ENCODE data around the gene PAQR8.
A peak's percentile ranks its signal among the peaks of the same experiment; 100 is the strongest.

The PAQR8 gene

DNA sequence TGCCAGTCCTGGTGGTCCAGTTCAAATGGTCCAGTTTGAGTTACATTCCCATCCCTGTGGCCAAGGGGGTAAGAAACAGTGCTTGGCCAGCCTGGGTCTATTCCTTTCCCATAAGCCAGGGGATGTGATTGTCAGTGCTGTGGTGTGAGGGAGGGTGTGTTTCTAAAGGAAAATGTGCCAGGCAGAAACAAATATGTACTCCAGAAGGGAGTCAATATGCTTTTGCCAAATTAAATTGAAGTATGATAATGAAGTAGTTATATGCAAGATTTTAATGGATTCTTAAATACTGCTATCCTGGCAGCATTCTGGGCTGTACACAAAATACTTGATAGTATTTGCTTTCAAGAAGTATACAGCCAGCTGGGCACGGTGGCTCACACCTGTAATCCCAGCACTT, 16.6 kb upstream of the PAQR8 start:
- no peak for DNase-seq (ENCODE audit: low read depth, low spot score)
- no peak overlapping the region for H3K27ac ChIP-seq

DNA sequence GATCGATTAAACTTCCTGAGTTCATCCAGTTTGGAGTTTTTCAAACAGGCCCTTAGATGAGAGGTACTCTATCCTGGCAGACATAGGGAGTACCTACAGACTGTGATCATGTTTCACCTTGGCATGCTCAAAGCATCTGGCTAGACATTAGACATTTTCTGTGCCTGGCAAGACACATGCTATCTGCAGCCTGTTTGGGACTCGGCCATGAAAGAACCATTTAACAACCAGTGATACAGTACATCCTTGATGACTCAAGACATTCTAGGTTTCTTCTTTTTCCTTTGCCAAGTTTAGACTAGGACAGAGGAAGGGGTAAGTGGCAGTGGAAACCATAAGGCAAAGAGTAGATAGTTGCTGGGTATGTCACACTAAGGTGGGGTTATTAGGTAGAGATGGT, 15.4 kb upstream of the PAQR8 start:
- no peak for DNase-seq (ENCODE audit: low read depth, low spot score)
- no peak overlapping the region for H3K27ac ChIP-seq

DNA sequence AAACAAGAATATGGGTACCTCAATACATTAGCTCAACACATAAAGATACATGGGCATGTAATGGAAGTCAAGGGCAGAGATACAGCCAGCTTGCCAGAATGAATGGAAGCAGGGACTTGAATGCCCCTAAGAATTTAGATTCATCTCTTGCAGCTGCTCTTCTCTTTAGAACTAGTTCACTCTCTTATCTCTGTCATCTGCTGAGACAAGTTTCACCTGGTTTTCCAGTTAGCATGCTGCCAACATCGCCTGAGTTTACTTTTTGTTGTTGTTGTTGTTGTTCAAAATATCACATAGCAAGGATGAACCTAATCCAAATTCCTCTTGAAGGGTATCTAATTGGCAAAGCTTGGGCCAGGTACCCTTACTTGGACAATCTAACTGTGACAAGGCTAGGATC, 14.1 kb upstream of the PAQR8 start:
- DNase-seq (ENCODE audit: low read depth, low spot score) = no peak
- H3K27ac ChIP-seq = no peak overlapping the region

DNA sequence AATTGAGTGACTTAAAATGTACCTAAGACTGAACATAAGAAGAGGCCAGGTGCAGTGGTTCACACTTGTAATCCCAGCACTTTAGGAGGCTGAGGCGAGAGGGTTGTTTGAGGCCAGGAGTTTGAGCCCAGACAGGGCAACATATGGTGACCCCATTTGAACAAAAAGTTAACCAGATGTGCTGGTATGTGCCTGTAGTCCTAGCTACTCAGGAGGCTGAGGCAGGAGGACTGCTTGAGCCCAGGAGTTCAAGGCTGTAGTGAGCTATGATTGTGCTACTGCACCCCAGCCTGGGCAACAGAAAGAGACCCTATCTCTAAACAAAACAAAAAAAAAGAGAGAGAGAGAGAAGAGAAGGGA, 10.1 kb upstream of the PAQR8 start:
- DNase-seq (ENCODE audit: low read depth, low spot score) = no peak
- H3K27ac ChIP-seq = peak overlapping the region; percentile 90

DNA sequence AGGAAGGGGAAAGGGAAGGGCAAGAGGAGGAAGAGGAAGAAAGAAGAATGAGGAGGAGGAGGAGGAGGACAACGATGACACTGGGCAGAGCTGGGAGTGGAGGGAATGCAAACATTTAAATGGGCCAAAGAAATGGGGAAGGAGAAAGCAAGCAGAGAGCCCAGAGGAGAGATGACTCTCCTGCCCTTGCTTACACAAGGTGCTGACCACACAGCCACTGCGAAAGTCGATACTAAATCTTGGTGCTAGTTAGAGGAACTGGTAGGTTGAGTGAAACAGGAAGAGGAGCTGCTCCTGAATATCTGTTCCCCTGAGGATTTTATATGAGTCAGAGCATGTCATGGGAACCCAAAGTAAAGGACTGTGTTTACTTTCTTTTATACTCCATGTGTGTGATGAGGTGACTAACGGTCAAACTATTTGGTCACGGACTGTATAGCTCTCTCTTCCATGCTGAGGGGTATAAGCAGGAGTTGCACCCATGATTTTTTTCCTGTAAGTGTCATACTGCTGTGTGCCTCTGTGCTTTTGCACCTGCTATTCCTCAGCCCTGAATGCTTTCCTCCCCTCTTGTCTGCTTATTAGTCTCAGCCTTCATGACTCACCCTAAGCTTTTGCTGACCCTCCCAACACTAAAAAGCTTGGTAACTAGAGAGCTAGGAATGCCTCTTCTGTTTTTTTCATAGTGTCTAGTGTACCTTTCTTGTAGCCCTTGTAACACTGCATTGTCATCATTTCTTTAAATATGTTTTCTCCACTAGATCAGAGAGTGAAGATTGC, 9.5 kb upstream of the PAQR8 start:
- peak overlapping the region; percentile 90 for H3K27ac ChIP-seq
- peak; percentile 95 for DNase-seq (ENCODE audit: low read depth, low spot score)

DNA sequence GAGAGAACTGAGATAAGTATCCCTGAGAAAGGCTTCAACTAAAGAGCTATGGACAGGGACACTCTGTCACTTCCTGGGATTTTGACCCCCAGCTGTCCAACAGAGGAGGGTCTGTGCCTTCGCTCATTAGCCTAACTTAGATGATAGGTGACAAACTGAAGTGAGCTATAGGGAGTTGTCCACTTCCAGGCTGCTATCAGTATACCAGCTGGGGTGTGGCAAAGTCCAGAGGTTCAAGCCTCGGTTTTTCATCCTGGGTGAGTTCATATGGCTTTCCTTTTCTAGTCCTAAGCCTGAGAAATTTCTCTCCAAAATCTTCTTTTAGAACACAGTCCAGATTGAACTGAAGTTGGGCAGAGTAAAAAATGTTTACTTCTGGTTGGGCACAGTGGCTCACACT, 5.9 kb upstream of the PAQR8 start:
- H3K27ac ChIP-seq = no peak overlapping the region
- DNase-seq (ENCODE audit: low read depth, low spot score) = no peak

DNA sequence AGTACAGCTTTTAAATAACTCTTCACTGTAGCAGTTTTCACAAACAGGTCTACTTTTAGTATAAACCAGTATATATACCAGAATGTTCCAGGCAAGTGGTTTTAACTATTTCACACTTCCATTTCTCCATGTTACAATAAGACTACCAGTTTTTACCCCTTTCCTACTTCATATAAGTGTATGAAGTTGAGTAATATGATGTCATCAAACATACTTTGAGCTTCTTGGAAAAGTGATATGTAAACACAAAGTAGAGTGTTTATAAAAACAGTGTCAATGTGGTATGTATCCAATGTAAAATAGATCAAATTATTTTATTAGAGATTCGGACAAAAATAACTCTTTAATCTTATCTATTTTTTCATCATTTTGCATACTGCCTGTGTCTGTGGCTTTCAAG, 2.5 kb upstream of the PAQR8 start:
- H3K27ac ChIP-seq = no peak overlapping the region
- DNase-seq (ENCODE audit: low read depth, low spot score) = no peak

DNA sequence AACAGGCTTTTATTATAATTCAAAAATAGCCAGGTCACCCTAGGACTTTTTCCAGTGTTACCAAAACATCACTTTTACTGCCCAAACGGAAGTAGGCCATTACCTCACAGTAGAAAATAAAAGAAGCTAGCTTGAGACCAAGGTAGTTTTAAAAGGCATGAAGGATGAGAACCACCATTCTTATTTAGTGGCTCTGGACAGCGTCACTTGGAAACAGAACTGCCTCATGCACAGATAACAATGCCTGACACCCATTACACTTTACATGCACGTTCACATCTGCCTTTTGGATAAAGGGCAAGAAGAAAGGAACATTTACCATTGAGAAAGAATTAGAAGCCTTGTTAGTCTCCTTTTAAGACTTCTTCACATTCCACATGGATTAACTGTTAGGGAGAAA, 1.9 kb upstream of the PAQR8 start:
- DNase-seq (ENCODE audit: low read depth, low spot score) = no peak
- H3K27ac ChIP-seq = no peak overlapping the region

DNA sequence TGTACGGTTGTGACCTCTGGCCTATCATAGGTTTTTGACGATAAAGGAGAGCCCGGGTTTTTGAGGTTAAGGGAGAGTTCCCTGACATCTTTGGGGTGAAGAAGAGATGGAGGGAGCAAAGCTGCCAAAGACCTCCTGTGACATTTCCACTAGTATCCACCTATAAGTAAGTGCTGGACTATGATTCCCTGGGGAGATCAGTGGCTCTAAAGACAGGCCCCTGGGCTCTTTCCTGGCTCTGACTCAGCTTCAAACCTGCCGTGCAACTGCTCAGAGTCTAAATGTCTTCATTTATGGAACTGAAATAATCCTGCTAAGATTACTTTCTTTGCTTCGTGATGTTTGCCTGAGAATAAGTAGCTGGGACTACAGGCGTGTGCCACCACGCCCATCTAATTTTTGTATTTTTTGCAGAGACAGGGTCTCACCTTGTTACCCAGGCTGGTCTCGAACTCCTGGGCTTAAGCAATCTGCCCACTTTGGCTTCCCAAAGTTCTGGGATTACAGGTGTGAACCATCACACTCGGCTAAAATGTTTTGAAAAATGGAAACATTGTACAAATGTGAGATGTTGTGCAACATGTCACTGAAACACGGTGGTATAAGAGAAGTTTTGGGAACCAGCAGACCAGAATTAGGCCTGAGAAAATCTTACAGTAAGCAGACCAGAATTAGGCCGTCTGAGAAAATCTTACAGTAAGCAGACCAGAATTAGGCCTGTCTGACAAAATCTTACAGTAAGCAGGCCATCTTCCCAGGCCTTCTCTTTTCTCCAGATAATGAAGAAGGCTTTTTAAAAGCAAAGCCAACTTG, 1.1 kb upstream of the PAQR8 start:
- DNase-seq (ENCODE audit: low read depth, low spot score) = no peak

DNA sequence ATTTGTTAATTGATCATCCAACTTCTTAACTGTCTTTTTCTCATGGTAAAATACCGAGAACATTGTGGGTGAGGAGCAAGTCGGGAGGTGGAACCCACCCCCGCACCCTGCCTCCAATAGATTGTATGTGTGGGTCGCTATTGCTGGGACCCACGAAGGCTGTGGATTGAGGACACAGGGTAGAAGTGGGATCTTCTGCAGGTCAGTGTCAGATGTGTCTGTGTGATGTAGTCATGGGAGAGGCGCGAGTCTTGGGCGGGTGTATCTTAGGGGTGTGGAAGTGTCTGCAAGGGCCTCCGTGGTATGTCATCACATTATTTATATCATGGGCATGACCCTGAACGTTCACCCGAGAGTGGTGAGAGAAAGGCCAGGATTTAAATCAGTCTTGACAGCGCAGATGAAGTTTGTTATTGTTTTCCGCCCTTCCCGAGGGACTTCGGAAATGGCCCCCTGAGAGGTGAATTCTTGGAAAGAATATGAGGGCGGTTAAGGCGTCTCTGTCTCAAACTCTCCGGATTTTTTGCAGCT, 472 bp upstream of the PAQR8 start:
- H3K27ac ChIP-seq = no peak overlapping the region
- no peak for DNase-seq (ENCODE audit: low read depth, low spot score)

More for the DNA sequence above, 1.1 kb upstream of the PAQR8 start:
- H3K27ac ChIP-seq = no peak overlapping the region

DNA sequence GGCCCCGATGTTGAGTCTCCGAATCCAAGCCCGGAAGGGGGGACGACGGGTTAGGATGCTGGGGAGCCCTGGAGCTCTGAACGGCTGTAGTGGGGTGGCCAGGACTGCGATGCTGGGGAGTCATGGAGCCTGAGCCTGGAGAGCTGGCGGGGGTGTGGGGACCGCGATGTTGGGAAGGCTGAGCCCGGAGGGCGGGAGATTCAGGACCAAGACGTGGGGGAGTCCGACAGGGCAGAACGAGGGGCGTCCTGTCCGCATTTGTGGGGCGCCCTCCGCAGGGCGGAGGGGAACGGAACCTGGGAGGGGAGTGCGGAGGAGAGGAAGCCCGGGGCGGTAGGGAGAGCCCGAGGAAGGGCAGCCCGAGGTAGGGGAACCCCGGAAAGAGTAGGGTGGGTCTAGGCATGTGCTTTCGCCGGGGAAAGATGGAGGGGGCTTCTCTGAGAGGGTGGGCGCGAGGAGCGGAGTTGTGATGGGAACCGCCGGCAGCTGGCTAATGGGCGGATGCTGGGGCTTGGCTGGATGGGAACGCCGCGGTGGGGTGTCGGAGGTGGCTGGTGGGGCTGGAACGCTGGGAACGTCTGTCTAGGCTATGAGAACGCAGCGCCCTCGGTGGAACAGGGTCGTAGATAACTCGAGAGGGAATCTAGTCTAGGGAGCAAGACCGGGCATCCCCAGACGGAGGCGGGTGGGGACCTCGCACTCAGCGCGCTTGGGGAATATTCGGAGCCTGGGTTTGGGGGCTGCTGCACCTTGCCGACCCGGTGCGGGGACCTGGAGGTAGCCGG, 684 bp downstream of the PAQR8 start:
- no peak overlapping the region for H3K27ac ChIP-seq
- no peak for DNase-seq (ENCODE audit: low read depth, low spot score)

DNA sequence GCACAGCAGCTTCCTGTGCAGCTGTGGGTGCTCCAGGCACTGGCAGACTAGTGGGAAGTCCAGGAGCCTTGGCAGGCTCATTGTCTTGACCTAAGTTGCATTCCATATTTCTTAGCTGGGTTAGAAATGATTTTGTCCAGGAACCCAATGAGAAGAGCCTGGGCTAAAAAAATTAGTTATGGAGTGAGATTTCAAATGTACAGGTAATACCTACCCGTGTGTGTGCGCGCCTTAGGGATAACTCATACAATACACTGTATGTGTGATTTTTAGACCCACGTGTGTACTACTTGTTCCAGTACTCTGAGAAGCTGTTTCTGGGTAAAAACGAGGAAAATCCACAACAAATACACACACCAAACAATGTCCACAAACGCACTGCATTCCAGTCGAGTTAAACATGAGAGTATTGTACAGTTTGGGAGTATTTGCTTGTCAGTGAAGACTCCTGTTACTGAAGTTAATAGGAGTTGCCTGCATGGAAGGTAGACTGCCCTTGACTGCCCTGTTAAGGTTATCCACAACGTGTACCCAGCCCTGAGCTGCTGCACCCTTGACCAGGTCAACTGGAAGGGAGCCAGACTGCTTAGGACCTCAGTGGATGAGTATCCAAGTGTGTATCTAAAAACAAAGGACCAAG, 1.4 kb downstream of the PAQR8 start:
- H3K27ac ChIP-seq = no peak overlapping the region
- no peak for DNase-seq (ENCODE audit: low read depth, low spot score)

DNA sequence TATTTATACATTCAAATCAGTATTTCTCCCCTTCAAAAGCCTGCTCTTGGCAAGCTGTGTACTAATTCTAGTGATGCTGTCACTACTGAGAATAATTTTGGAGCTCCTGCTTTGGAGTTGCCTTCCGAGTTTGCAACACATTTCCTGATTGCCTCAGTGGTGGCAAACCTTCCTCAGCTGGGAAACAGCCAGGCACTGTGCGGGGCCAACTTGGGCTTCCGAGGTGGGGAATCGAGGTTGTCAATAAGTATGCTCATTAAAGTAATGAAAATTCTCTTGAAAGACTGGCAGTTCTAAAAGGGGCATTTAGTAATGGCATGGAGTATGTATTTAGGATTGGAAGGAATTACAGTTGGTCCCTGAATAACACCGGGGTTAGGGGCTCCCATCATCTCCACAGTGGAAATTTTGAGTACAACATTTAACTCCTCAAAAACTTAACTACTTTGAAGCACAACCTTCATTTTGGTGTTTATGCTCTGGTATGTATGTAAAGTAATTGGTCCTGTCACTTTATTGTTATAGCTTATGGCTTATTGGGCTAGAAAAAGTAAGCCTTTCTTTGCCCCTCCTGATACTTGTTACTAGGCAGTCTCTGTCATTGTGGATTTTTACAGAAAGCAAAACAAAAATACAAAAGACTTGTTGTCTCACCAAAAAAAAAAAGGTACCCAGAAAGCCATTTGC, 2.7 kb downstream of the PAQR8 start:
- no peak for DNase-seq (ENCODE audit: low read depth, low spot score)
- no peak overlapping the region for H3K27ac ChIP-seq

DNA sequence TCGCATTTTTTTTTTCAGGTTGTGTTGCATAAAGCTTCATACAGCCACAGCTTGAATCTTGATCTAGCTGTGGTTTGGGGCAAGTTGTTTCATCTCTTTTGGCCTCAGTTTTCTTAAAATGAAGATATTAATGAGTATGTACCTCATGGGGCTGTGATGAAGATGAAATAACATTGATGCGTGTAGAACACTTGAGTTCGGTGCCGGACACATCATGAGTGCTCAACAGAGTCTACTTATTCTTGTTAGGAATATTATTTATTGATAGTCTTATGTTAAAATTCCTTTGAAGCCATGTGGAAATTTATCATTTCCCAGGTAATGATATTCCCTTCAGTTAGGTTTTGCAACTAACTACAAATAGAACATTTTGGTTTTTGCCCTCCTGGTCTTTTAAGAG, 3.4 kb downstream of the PAQR8 start:
- H3K27ac ChIP-seq = no peak overlapping the region
- no peak for DNase-seq (ENCODE audit: low read depth, low spot score)

DNA sequence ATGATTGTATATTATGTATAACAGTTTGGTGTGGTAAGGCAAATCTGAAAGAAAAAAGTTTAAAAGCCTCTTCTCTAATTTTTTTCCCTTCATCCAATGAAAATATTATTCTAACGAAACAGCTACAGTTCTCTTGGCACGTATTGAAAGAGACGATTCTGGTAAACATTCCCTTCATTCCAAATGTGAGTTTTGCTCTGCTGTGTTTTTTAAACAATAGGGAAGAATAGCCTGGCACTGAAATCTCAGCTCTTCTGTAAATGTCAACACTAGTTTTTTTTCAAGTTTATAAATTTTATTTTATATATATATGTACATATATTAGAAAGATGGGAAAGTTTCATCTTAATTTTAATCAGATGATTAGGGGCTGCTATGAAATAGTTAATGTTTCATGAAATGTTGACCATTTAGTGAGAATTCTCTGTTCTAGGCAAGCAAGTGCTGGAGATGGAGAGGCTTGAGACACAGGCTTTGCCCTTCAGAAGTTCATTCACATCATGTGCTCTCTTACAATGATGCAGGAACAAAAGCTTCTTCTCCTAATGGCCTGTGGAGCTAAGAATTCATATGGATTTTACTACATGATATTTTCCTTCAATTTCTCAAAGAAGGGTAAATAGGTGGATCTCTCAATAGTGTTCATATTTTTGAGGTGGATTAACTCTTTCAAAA, 4.1 kb downstream of the PAQR8 start:
- H3K27ac ChIP-seq = no peak overlapping the region
- no peak for DNase-seq (ENCODE audit: low read depth, low spot score)

DNA sequence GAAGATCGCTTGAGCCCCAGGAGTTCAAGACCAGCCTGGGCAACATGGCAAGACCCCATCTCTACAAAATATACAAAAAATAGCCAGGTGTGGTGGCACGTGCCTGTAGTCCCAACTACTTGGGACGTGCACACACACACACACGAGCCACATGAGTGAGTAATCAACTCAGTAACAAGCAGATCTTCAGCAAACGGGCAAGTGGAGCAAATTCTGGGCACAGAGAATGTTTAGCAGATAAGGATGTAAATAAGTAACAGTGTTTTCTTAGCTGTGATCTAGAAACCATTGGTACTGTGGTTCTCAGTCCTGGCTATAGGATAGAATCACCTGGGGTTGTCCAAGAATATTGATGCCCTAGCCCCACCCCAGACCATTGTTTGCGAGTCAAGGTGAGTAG, 6.1 kb downstream of the PAQR8 start:
- no peak for DNase-seq (ENCODE audit: low read depth, low spot score)

DNA sequence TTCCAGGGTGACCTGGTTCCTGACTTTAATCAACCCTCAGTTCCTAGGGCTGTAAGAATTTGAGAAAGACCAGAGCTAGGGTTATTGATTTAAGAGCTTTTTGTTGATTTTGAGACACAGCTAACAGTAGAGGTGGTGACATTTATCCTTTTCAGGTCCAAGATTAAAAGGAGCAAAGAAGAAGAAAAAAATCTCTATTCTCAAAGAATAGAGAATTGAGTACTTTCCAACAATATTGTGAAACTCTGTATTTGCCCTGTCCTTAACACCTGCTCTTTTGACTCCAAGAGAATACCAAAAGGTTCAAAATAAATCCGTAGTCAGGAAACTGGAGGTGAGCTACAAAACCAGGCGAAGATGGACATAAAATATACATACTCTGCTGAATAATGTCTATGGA, 7.3 kb downstream of the PAQR8 start:
- no peak overlapping the region for H3K27ac ChIP-seq
- DNase-seq (ENCODE audit: low read depth, low spot score) = no peak

More for the DNA sequence above, 6.1 kb downstream of the PAQR8 start:
- no peak overlapping the region for H3K27ac ChIP-seq

DNA sequence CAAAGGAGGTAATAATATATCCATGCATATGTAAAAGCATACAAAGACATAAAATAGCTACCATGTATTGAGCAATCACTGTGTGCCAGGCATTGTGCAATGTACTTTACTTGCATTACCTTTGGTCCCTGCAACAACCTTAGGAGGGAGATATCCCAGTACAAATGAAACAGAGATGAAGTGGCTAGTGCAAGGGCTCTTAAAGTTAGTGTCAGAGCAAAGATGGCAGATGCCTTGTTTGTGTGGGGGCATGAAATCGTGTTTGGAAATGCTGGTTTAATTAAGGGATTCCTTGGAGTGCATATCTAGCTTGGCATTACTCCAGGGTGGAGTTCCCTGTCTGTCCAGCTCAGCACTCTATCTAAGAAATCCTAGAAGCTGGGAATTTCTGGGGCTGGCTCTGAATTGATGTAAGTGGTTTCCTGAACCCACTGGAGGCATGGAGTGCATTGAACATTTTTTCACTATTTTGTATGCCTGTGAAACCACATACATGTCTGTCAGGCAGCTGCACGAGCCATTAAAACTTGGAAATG, 9.8 kb downstream of the PAQR8 start:
- DNase-seq (ENCODE audit: low read depth, low spot score) = no peak
- H3K27ac ChIP-seq = no peak overlapping the region

DNA sequence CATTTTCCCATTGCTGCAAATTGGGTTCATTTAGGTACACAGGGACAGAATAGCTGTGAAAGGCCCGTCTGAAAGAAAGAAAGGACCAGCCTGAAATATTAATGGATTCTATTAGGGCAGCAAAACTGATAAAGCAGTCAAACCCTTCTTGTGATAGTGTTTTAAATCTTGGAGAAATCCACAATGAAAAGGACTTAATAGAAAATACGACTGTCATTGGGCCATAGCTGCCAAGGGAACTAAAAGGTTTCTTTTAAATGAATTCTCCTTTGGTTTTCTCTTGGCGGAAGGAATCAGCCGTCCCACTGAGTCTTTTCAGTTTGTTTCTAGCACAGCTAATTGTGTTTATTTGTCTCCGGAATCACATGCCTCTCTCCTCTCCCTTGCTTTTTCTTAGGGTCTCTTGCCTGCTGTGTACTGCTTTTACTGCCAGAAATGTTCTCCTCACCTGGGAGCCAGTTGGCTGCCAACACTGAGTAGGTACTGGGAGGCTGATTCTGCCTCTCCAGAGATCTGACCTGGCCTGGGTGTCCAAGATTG, 11.3 kb downstream of the PAQR8 start:
- no peak for DNase-seq (ENCODE audit: low read depth, low spot score)
- H3K27ac ChIP-seq = no peak overlapping the region
